HepG2 (cell line): ENCODE results near the gene PLEKHA8. TPM values are rescaled to one million over a fixed set of nuclear protein-coding genes. Genes with fewer than 3 reads are reported as not detected.

ENCODE experiments used
- IRF2 ChIP-seq: IDR thresholded peaks from 2 replicates; pipeline ENCODE4 v1.6.1; 2018; ENCODE audit warnings: missing genetic modification reagents, missing compliant biosample characterization
- KLF16 ChIP-seq, 2 experiments: sonication (generic) in 1 of 2; formaldehyde crosslinking in 1 of 2; IDR thresholded peaks; 2 replicates each; pipeline versions ENCODE4 v1.6.1 to v1.8.0; 2016 to 2023; ENCODE audit warnings: missing genetic modification reagents in 2 of 2, missing compliant biosample characterization in 1 of 2
- ZFP1 ChIP-seq: IDR thresholded peaks from 2 replicates; pipeline ENCODE4 v1.6.1; 2016
- polyA plus RNA-seq, 8 experiments: library from polyadenylated mRNA; depleted of rRNA in 3 of 8; stranded (reverse) in 7 of 8; unstranded in 1 of 8; fragments of >200 nt; fragmentation: Illumina TruSeq in 4 of 8; extraction: Trizol in 4 of 8; gene quantifications; 2 replicates each; pipeline versions ENCODE4 v1.2.1 to v1.2.3, GENCODE V29; 2011 to 2016; ENCODE audit warnings: low read depth in 4 of 8, missing spikeins in 1 of 8, mixed read lengths in 1 of 8; ENCODE audit not compliant: insufficient read depth in 1 of 8
- total RNA-seq, 5 experiments: library from RNA; depleted of rRNA; stranded (reverse); fragments of >200 nt; fragmentation: Illumina TruSeq; extraction: Trizol; gene quantifications; 2 replicates each; pipeline ENCODE4 v1.2.3, GENCODE V29; 2016; ENCODE audit warnings: low read depth in 1 of 5
- TF ChIP-seq, protein P1 (sequence below): sonication (generic); formaldehyde crosslinking; IDR thresholded peaks from 2 replicates; pipeline ENCODE4 v1.4.0; 2020; ENCODE audit warnings: low read depth, missing genetic modification reagents
- TF ChIP-seq, protein P2 (sequence below): sonication (generic); formaldehyde crosslinking; IDR thresholded peaks from 2 replicates; pipeline ENCODE4 v1.9.0; 2021; ENCODE audit warnings: mild to moderate bottlenecking, missing genetic modification reagents
- TF ChIP-seq, protein P3 (sequence below): sonication (generic); formaldehyde crosslinking; IDR thresholded peaks from 2 replicates; pipeline ENCODE4 v1.4.0; 2020; ENCODE audit warnings: missing genetic modification reagents
- TF ChIP-seq, protein P4 (sequence below): IDR thresholded peaks from 2 replicates; pipeline ENCODE4 v1.6.1; 2012; ENCODE audit warnings: low read length, improper control_type of control experiment

Gene PLEKHA8
- total and polyA plus RNA-seq, 2 of the 13 experiments (the other 11 are each of a cell fraction or from before 2014, with no cell fraction given) = 12.5 to 26.4 TPM

DNA sequence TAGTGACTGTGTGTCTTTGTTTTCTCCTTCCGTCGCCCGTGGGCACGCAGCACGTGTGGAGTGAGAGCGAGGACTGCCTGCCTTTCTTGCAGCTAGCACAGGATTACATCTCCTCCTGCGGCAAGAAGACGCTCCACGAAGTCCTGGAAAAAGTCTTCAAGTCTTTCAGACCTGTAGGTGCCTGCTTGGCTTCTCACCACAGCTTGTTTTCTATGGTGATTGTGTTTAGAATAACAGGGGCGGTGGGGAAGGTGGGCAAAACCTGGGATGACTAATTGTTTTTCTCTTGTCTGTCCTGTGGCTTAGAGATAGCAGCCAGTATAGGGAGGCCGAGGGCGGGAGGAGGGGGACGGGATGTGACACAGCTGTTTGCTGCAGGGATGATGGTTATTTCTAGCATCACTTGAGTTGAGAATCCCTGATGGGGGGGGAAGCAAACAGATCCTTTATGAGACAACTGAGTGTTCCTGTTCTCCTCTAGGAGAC is 118.0 kb downstream of the PLEKHA8 start (continued):
- TF ChIP-seq, protein P1, sequence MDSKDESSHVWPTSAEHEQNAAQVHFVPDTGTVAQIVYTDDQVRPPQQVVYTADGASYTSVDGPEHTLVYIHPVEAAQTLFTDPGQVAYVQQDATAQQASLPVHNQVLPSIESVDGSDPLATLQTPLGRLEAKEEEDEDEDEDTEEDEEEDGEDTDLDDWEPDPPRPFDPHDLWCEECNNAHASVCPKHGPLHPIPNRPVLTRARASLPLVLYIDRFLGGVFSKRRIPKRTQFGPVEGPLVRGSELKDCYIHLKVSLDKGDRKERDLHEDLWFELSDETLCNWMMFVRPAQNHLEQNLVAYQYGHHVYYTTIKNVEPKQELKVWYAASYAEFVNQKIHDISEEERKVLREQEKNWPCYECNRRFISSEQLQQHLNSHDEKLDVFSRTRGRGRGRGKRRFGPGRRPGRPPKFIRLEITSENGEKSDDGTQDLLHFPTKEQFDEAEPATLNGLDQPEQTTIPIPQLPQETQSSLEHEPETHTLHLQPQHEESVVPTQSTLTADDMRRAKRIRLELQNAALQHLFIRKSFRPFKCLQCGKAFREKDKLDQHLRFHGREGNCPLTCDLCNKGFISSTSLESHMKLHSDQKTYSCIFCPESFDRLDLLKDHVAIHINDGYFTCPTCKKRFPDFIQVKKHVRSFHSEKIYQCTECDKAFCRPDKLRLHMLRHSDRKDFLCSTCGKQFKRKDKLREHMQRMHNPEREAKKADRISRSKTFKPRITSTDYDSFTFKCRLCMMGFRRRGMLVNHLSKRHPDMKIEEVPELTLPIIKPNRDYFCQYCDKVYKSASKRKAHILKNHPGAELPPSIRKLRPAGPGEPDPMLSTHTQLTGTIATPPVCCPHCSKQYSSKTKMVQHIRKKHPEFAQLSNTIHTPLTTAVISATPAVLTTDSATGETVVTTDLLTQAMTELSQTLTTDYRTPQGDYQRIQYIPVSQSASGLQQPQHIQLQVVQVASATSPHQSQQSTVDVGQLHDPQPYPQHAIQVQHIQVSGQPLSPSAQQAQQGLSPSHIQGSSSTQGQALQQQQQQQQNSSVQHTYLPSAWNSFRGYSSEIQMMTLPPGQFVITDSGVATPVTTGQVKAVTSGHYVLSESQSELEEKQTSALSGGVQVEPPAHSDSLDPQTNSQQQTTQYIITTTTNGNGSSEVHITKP = no peak
- TF ChIP-seq, protein P2, sequence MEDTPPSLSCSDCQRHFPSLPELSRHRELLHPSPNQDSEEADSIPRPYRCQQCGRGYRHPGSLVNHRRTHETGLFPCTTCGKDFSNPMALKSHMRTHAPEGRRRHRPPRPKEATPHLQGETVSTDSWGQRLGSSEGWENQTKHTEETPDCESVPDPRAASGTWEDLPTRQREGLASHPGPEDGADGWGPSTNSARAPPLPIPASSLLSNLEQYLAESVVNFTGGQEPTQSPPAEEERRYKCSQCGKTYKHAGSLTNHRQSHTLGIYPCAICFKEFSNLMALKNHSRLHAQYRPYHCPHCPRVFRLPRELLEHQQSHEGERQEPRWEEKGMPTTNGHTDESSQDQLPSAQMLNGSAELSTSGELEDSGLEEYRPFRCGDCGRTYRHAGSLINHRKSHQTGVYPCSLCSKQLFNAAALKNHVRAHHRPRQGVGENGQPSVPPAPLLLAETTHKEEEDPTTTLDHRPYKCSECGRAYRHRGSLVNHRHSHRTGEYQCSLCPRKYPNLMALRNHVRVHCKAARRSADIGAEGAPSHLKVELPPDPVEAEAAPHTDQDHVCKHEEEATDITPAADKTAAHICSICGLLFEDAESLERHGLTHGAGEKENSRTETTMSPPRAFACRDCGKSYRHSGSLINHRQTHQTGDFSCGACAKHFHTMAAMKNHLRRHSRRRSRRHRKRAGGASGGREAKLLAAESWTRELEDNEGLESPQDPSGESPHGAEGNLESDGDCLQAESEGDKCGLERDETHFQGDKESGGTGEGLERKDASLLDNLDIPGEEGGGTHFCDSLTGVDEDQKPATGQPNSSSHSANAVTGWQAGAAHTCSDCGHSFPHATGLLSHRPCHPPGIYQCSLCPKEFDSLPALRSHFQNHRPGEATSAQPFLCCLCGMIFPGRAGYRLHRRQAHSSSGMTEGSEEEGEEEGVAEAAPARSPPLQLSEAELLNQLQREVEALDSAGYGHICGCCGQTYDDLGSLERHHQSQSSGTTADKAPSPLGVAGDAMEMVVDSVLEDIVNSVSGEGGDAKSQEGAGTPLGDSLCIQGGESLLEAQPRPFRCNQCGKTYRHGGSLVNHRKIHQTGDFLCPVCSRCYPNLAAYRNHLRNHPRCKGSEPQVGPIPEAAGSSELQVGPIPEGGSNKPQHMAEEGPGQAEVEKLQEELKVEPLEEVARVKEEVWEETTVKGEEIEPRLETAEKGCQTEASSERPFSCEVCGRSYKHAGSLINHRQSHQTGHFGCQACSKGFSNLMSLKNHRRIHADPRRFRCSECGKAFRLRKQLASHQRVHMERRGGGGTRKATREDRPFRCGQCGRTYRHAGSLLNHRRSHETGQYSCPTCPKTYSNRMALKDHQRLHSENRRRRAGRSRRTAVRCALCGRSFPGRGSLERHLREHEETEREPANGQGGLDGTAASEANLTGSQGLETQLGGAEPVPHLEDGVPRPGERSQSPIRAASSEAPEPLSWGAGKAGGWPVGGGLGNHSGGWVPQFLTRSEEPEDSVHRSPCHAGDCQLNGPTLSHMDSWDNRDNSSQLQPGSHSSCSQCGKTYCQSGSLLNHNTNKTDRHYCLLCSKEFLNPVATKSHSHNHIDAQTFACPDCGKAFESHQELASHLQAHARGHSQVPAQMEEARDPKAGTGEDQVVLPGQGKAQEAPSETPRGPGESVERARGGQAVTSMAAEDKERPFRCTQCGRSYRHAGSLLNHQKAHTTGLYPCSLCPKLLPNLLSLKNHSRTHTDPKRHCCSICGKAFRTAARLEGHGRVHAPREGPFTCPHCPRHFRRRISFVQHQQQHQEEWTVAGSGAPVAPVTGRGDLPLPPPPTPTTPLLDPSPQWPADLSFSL = no peak
- TF ChIP-seq, protein P3, sequence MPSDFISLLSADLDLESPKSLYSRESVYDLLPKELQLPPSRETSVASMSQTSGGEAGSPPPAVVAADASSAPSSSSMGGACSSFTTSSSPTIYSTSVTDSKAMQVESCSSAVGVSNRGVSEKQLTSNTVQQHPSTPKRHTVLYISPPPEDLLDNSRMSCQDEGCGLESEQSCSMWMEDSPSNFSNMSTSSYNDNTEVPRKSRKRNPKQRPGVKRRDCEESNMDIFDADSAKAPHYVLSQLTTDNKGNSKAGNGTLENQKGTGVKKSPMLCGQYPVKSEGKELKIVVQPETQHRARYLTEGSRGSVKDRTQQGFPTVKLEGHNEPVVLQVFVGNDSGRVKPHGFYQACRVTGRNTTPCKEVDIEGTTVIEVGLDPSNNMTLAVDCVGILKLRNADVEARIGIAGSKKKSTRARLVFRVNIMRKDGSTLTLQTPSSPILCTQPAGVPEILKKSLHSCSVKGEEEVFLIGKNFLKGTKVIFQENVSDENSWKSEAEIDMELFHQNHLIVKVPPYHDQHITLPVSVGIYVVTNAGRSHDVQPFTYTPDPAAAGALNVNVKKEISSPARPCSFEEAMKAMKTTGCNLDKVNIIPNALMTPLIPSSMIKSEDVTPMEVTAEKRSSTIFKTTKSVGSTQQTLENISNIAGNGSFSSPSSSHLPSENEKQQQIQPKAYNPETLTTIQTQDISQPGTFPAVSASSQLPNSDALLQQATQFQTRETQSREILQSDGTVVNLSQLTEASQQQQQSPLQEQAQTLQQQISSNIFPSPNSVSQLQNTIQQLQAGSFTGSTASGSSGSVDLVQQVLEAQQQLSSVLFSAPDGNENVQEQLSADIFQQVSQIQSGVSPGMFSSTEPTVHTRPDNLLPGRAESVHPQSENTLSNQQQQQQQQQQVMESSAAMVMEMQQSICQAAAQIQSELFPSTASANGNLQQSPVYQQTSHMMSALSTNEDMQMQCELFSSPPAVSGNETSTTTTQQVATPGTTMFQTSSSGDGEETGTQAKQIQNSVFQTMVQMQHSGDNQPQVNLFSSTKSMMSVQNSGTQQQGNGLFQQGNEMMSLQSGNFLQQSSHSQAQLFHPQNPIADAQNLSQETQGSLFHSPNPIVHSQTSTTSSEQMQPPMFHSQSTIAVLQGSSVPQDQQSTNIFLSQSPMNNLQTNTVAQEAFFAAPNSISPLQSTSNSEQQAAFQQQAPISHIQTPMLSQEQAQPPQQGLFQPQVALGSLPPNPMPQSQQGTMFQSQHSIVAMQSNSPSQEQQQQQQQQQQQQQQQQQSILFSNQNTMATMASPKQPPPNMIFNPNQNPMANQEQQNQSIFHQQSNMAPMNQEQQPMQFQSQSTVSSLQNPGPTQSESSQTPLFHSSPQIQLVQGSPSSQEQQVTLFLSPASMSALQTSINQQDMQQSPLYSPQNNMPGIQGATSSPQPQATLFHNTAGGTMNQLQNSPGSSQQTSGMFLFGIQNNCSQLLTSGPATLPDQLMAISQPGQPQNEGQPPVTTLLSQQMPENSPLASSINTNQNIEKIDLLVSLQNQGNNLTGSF (CRISPR knock-in tag) = no peak
- TF ChIP-seq KLF16 (CRISPR knock-in tag; IDR thresholded peaks at IDR 0.05) (no peak), IRF2 (no peak), ZFP1 (CRISPR knock-in tag) (no peak)
- TF ChIP-seq, protein P4, sequence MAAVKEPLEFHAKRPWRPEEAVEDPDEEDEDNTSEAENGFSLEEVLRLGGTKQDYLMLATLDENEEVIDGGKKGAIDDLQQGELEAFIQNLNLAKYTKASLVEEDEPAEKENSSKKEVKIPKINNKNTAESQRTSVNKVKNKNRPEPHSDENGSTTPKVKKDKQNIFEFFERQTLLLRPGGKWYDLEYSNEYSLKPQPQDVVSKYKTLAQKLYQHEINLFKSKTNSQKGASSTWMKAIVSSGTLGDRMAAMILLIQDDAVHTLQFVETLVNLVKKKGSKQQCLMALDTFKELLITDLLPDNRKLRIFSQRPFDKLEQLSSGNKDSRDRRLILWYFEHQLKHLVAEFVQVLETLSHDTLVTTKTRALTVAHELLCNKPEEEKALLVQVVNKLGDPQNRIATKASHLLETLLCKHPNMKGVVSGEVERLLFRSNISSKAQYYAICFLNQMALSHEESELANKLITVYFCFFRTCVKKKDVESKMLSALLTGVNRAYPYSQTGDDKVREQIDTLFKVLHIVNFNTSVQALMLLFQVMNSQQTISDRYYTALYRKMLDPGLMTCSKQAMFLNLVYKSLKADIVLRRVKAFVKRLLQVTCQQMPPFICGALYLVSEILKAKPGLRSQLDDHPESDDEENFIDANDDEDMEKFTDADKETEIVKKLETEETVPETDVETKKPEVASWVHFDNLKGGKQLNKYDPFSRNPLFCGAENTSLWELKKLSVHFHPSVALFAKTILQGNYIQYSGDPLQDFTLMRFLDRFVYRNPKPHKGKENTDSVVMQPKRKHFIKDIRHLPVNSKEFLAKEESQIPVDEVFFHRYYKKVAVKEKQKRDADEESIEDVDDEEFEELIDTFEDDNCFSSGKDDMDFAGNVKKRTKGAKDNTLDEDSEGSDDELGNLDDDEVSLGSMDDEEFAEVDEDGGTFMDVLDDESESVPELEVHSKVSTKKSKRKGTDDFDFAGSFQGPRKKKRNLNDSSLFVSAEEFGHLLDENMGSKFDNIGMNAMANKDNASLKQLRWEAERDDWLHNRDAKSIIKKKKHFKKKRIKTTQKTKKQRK = no peak
